Activated naive CD4-positive, alpha-beta T cell treated with anti-CD3 and anti-CD28 coated beads, Interleukin-2, amount 50 U/mL, for 72 hours (primary cell): ENCODE measurements around the gene CEP126. TPM values are rescaled to one million over a fixed set of nuclear protein-coding genes. Genes with fewer than 3 reads are reported as not detected.
"Not testable (repeated sequence)": the region's sequence is repeated elsewhere in the genome, so short reads cannot be mapped to it uniquely, and the experiment has no call there.

Experiments used
- ATAC-seq, 2 donors: fragments of 150-1000 bp; cut with Tn5 transposase; 2 replicates each; pipeline ENCODE4 v1.10.0; 2021; ENCODE audit warnings: mild to moderate bottlenecking in 2 of 2, moderate library complexity in 2 of 2
- DNase-seq, 2 donors: peaks; one replicate each; pipeline ENCODE4 v3.0.0; 2021 to 2022; ENCODE audit warnings: low spot score in 2 of 2
- H3K27ac Mint-ChIP-seq, 2 donors: one replicate each; pipeline ENCODE4 v1.8.0; 2022; ENCODE audit warnings: mild to moderate bottlenecking in 2 of 2, mixed read lengths in 2 of 2
- H3K36me3 Mint-ChIP-seq, 2 donors: one replicate each; pipeline ENCODE4 v1.8.0; 2022; ENCODE audit warnings: mixed read lengths in 2 of 2
- H3K9me3 Mint-ChIP-seq, 2 donors: one replicate each; pipeline ENCODE4 v1.8.0; 2022; ENCODE audit warnings: mixed read lengths in 2 of 2
- total RNA-seq, 2 donors: library from RNA; stranded (reverse); gene quantifications; one replicate each; pipeline ENCODE4 v1.2.3, GENCODE V29; 2022

CEP126 gene
- total RNA-seq, 2 donors from 2014 or later: 1.5 to 1.8 TPM

GRCh38 chr11:101917226-101917625, 2.4 kb downstream of the CEP126 start:
- ATAC-seq (no peak), DNase-seq (no peak)
- Mint-ChIP-seq H3K9me3 (no peaks in the 10 kb centered on the region), H3K36me3 (no peaks in the 10 kb centered on the region), H3K27ac (no peak overlapping the region)

GRCh38 chr11:101920992-101921391, 6.2 kb downstream of the CEP126 start:
- ATAC-seq: no peak
- DNase-seq: no peak
- H3K27ac Mint-ChIP-seq: no peak overlapping the region
- no peaks in the 10 kb centered on the region for H3K9me3 Mint-ChIP-seq
- no peaks in the 10 kb centered on the region for H3K36me3 Mint-ChIP-seq

- ATAC-seq: no peak
- Mint-ChIP-seq H3K36me3 (no peaks in the 10 kb centered on the region), H3K9me3 (no peaks in the 10 kb centered on the region), H3K27ac (no peak overlapping the region)
- DNase-seq: no peak
These were observed 8.7 kb downstream of the CEP126 start for GRCh38 chr11:101923554-101923953.

- no peaks in the 10 kb centered on the region for H3K36me3 Mint-ChIP-seq
- no peak overlapping the region for H3K27ac Mint-ChIP-seq
- H3K9me3 Mint-ChIP-seq: no peaks in the 10 kb centered on the region
- DNase-seq (no peak), ATAC-seq (no peak)
These were observed 14.6 kb downstream of the CEP126 start for GRCh38 chr11:101929294-101929915.

GRCh38 chr11:101931692-101932091, 16.9 kb downstream of the CEP126 start:
- DNase-seq (no peak), ATAC-seq (no peak)
- Mint-ChIP-seq H3K36me3 (no peaks in the 10 kb centered on the region), H3K9me3 (no peaks in the 10 kb centered on the region), H3K27ac (no peak overlapping the region)

GRCh38 chr11:101940901-101941520, 26.2 kb downstream of the CEP126 start:
- no peak overlapping the region for H3K27ac Mint-ChIP-seq
- no peak for DNase-seq

GRCh38 chr11:101944923-101945322, 30.1 kb downstream of the CEP126 start:
- Mint-ChIP-seq H3K27ac (no peak overlapping the region), H3K36me3 (no peaks in the 10 kb centered on the region), H3K9me3 (no peaks in the 10 kb centered on the region)
- no peak for ATAC-seq
- no peak for DNase-seq

More at GRCh38 chr11:101940901-101941520, 26.2 kb downstream of the CEP126 start:
- no peak for ATAC-seq
- Mint-ChIP-seq H3K36me3 (no peaks in the 10 kb centered on the region), H3K9me3 (no peaks in the 10 kb centered on the region)

GRCh38 chr11:101945448-101945847, 30.6 kb downstream of the CEP126 start:
- ATAC-seq: no peak
- no peaks in the 10 kb centered on the region for H3K36me3 Mint-ChIP-seq
- no peak for DNase-seq
- H3K27ac Mint-ChIP-seq: no peak overlapping the region
- no peaks in the 10 kb centered on the region for H3K9me3 Mint-ChIP-seq

GRCh38 chr11:101949680-101950220, 34.9 kb downstream of the CEP126 start:
- H3K36me3 Mint-ChIP-seq: no peaks in the 10 kb centered on the region
- no peak for ATAC-seq

GRCh38 chr11:101955278-101955677, 40.5 kb downstream of the CEP126 start:
- ATAC-seq: no peak
- H3K27ac Mint-ChIP-seq: no peak overlapping the region
- no peaks in the 10 kb centered on the region for H3K9me3 Mint-ChIP-seq
- DNase-seq: no peak
- H3K36me3 Mint-ChIP-seq: no peaks in the 10 kb centered on the region

More at GRCh38 chr11:101949680-101950220, 34.9 kb downstream of the CEP126 start:
- no peak overlapping the region for H3K27ac Mint-ChIP-seq
- DNase-seq: no peak
- no peaks in the 10 kb centered on the region for H3K9me3 Mint-ChIP-seq

- ATAC-seq: no peak
- H3K9me3 Mint-ChIP-seq: no peaks in the 10 kb centered on the region
These were observed 40.9 kb downstream of the CEP126 start for GRCh38 chr11:101955701-101956100.

GRCh38 chr11:101960231-101960630, 45.4 kb downstream of the CEP126 start:
- no peak overlapping the region for H3K27ac Mint-ChIP-seq
- no peaks in the 10 kb centered on the region for H3K9me3 Mint-ChIP-seq
- DNase-seq (no peak), ATAC-seq (no peak)
- peaks cover 0 to 5% of the 10 kb centered on the region in 2 donors for H3K36me3 Mint-ChIP-seq

More at GRCh38 chr11:101955701-101956100, 40.9 kb downstream of the CEP126 start:
- DNase-seq: no peak
- Mint-ChIP-seq H3K27ac (no peak overlapping the region), H3K36me3 (no peaks in the 10 kb centered on the region)

GRCh38 chr11:101964200-101964599, 49.4 kb downstream of the CEP126 start:
- not testable (repeated sequence) for H3K36me3 Mint-ChIP-seq, ATAC-seq, H3K27ac Mint-ChIP-seq, H3K9me3 Mint-ChIP-seq, DNase-seq

- ATAC-seq (no peak), DNase-seq (no peak)
- H3K9me3 Mint-ChIP-seq: no peaks in the 10 kb centered on the region
- H3K27ac Mint-ChIP-seq: no peak overlapping the region
- no peaks in the 10 kb centered on the region for H3K36me3 Mint-ChIP-seq
These were observed 59.4 kb downstream of the CEP126 start for GRCh38 chr11:101974255-101974654.

- ATAC-seq: no peak
- Mint-ChIP-seq H3K9me3 (no peaks in the 10 kb centered on the region), H3K36me3 (no peaks in the 10 kb centered on the region), H3K27ac (no peak overlapping the region)
- no peak for DNase-seq
These were observed 60.0 kb downstream of the CEP126 start for GRCh38 chr11:101974771-101975170.

- ATAC-seq (no peak), DNase-seq (no peak)
- H3K9me3 Mint-ChIP-seq: no peaks in the 10 kb centered on the region
- no peak overlapping the region for H3K27ac Mint-ChIP-seq
- no peaks in the 10 kb centered on the region for H3K36me3 Mint-ChIP-seq
These were observed 60.9 kb downstream of the CEP126 start for GRCh38 chr11:101975734-101976133.

- H3K36me3 Mint-ChIP-seq: no peaks in the 10 kb centered on the region
- no peaks in the 10 kb centered on the region for H3K9me3 Mint-ChIP-seq
- H3K27ac Mint-ChIP-seq: no peak overlapping the region
- ATAC-seq (no peak), DNase-seq (no peak)
These were observed 72.6 kb downstream of the CEP126 start for GRCh38 chr11:101987370-101987769.

GRCh38 chr11:101993172-101993571, 78.4 kb downstream of the CEP126 start:
- ATAC-seq: no peak
- Mint-ChIP-seq H3K36me3 (peaks cover 0 to 6% of the 10 kb centered on the region in 2 donors), H3K9me3 (no peaks in the 10 kb centered on the region), H3K27ac (no peak overlapping the region)
- no peak for DNase-seq
